Neural progenitor cell (in vitro differentiated cells): Measurements from ENCODE around the gene PCDHB8.

Source experiments
- EZH2 ChIP-seq: fragments of 200-600 bp; sonication (generic); IDR thresholded peaks from 2 replicates; pipeline ENCODE4 v1.6.1; 2017; ENCODE audit warnings: antibody characterized with exemption, mild to moderate bottlenecking, moderate library complexity
- EZH2phosphoT487 ChIP-seq: fragments of 200-600 bp; sonication (generic); IDR thresholded peaks from 2 replicates; pipeline ENCODE4 v1.6.1; 2017; ENCODE audit warnings: antibody characterized with exemption
- TF ChIP-seq, protein P1 (sequence below): fragments of 200-600 bp; sonication (generic); IDR thresholded peaks from 2 replicates; pipeline ENCODE4 v1.5.1; 2017; ENCODE audit warnings: antibody characterized with exemption, mild to moderate bottlenecking

DNA sequence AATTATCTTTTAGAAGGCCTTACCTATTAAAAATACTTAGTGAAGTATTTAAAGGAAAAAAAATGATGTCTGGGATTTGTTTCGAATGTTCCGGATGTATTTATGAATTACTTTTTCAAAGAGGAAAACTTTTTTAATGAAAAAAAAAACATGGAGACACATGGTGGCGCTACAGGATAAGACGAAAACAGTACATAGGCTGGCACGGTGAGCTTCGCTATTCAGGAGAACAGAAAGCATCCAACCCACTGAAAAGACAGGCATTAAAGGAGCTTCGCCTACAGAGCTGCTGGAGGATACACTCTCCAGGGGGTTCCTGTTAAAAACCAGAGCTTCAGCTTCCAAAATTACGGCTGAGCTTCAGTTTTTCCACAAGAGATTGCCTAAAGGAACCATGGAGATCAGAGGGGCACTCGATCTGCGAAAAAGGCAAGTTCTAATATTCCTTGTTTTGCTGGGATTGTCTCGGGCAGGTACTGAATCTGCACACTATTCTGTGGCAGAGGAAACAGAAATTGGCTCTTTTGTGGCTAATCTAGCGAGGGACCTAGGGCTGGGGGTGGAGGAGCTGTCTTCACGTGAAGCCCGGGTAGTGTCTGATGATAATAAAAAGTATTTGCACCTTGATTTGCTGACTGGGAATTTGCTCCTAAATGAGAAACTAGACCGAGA lies 45.7 kb downstream of the PCDHB8 start, which contains the start of gene PCDHB14:
- TF ChIP-seq, protein P1, sequence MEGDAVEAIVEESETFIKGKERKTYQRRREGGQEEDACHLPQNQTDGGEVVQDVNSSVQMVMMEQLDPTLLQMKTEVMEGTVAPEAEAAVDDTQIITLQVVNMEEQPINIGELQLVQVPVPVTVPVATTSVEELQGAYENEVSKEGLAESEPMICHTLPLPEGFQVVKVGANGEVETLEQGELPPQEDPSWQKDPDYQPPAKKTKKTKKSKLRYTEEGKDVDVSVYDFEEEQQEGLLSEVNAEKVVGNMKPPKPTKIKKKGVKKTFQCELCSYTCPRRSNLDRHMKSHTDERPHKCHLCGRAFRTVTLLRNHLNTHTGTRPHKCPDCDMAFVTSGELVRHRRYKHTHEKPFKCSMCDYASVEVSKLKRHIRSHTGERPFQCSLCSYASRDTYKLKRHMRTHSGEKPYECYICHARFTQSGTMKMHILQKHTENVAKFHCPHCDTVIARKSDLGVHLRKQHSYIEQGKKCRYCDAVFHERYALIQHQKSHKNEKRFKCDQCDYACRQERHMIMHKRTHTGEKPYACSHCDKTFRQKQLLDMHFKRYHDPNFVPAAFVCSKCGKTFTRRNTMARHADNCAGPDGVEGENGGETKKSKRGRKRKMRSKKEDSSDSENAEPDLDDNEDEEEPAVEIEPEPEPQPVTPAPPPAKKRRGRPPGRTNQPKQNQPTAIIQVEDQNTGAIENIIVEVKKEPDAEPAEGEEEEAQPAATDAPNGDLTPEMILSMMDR, result peak; percentile 74
- no peak for TF ChIP-seq EZH2
- no peak for TF ChIP-seq EZH2phosphoT487
